Frontal cortex (tissue), 4 donors: ENCODE results near the gene NEURL1B. TPM values are rescaled to one million over a fixed set of nuclear protein-coding genes. Genes with fewer than 3 reads are reported as not detected.
"Not testable (repeated sequence)": the region's sequence is repeated elsewhere in the genome, so short reads cannot be mapped to it uniquely, and the experiment has no call there.

Experiments
- DNase-seq, 2 donors: peaks; one replicate each; pipeline ENCODE4 v3.0.0; 2012; ENCODE audit warnings: low spot score in 2 of 2
- FAIRE-seq: peaks from 2 replicates; lab custom pipeline; 2012; peaks lifted over from hg19 to GRCh38; lab: Jason Lieb, UNC
- total RNA-seq: library from RNA; depleted of rRNA; stranded (reverse); fragments of >200 nt; gene quantifications from one replicate; pipeline ENCODE4 v1.2.3, GENCODE V29; 2014
- donor health status: control.
- donor health status: control.
- donor health status: control.

Gene NEURL1B
- total RNA-seq, 1 donor from 2014 or later = 16.3 TPM

DNA sequence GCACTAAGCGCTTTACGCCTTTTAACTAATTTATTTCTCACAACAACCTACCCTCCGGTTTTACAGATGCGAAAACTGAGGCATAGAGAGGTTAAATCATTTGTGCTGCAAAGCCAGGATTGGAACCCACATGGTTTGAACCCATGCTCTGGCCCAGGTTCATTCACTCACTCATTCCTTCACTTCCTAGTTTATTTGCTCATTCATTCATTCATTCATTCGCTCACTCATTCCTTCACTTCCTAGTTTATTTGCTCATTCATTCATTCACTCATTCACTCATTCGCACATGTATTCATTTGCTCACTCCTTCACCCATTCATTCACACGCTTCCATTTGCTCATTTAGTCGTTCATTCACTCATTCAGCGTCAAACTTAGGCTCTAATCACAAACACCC, 29.4 kb downstream of the NEURL1B start:
- no peak for FAIRE-seq
- DNase-seq = no peak

DNA sequence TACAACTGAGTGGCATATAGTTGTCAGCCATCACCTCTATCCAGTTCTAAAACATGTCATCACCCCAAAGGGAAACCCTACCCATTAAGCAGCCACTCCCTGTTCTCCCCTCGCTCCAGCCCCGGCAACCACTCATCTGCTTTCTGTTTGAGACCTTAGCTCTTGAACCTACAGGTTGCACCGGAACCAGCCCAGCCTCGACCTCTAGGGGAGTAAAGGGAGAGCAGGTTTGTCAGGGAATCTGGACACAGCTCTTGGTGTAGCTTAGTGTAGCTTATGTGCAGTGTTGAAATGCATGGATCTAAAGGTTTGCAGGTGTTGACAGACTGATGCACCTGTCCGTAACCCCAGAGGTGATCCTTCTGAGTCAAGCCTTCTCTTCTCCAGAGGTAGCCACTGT, 30.0 kb downstream of the NEURL1B start:
- FAIRE-seq (no peak), DNase-seq (no peak)

DNA sequence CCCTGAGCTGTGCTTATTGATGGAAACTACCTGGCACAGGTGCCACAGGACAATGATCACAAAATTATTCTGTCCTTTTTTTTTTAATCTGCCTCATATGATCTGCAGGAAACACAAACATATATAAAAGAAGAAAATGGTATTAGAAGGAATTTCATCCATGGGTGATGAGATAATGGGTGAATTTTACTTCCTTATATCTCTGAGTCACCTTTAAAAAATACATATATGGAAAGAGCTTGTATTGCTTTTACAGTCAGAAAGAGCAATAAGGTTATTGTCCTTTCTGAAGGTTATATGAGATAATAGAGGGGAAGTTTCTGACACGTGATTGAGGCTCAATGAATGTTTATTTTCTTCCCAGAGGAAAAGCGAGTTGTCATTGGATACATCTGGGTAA, 31.6 kb downstream of the NEURL1B start:
- DNase-seq (no peak), FAIRE-seq (no peak)

DNA sequence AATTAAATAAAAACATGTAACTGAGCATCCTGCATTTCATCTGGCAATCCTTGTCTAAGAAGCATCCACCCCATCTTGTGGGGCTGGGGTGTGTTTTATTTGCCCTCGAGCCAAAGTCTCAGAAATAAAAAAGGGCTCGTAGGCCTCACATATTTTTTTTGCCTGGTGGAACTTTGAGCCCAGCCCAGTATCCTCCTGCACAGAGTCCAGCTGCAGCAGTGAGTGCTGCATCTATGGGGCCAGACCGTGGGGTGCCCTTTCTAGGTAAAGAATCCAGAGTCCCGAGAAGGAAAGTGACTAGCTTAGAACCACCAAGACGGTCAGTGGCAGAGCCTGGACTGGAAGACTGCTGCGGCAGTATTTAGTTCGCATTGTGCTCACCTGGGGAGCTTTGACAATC, 33.1 kb downstream of the NEURL1B start:
- FAIRE-seq = no peak
- DNase-seq = no peak

DNA sequence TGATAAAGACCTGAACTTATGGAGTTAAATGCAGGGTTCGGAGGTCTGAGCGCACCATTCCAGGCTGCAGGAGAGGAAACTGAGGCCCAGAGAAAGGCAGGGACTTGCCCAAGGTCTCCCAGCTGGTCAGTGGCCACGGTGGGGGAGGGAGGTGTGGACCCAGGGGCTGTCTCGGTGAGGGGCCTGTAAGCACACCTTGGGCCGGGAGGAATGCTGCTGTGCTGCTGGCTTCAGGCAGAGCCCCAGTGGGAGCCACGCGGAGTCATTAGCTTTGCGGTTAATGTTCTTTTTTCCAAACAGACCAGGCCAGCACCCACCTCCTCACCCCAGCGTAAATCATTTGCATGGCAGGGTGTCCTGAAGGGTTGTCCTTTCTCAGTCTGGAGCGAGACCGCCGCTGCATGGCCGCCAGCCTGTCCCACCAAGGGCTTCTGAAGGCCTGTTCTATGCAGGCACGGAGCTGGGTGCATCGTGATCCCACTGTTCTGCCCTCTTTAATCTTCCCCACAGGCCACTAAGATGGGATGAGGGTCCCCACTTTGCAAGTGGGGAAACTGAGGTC, 35.9 kb downstream of the NEURL1B start:
- DNase-seq = no peak
- FAIRE-seq = no peak

DNA sequence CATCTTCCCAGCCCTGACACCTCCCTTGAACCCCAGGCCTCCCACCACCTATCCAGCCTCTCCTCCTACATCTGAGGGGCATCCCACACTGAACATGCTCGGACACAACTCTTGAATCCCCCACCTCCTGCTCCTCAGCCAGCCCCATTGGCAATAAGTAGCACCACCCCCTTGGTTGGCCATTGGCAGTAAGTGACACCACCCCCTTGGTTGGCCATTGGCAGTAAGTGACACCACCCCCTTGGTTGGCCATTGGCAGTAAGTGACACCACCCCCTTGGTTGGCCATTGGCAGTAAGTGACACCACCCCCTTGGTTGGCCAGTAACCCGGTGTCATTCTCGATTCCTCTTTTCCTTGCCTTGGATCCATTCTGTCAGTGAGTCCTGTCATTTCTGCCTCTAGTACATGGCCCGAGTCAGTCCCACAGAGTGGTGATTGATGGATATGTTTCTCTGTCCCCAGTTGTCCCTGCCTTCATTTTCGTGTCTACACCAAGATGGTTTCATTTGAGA, 37.4 kb downstream of the NEURL1B start:
- not testable (repeated sequence) for DNase-seq, FAIRE-seq

DNA sequence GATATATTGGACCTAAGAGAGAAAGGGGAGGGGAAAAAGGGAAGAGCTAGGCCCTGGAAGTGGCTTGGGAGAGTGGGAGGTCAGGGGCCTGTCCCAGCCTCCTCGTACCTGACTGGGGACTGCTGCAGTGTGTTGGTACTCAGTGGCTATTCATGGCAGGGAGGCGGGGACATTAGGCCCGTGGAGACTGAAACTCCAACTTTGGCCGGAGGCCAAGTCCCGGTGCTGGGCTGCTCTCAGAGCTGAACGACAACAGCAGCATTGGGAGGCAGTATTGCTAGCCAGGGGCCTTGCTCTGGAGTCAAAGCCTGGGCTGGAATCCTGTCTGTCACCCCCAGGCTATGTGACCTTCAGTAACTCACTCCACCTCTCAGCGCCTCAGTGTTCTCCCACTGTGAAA, 37.8 kb downstream of the NEURL1B start:
- FAIRE-seq = no peak
- peak; percentile 67 to 74 for DNase-seq

DNA sequence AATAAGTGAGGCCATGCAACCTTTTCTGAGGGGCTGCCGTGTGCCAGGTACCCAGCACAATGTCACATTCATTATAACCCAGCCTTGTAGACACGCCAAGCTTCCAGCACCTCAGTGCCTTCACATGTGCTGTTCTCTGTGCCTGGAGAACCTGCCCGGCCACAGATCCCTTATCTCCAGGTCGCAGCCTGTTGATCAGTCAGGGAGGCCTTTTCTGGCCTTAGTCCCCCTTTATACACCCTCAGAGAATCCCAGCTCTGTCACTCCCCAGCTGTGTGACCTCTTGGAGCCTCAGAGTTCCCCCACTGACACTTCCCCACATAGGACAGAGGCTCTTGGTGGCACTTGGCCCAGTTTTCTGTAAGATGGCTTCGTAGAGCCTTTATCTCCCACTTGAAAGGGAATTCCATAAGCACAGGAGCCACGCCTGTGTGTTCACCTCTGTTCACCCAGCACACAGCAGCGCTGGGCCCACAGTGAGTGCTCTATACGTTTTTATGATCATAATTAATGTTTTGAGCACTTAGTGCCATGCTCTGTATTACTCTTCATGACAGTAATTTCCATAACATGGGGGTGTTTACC, 38.7 kb downstream of the NEURL1B start:
- no peak for DNase-seq
- FAIRE-seq = no peak

DNA sequence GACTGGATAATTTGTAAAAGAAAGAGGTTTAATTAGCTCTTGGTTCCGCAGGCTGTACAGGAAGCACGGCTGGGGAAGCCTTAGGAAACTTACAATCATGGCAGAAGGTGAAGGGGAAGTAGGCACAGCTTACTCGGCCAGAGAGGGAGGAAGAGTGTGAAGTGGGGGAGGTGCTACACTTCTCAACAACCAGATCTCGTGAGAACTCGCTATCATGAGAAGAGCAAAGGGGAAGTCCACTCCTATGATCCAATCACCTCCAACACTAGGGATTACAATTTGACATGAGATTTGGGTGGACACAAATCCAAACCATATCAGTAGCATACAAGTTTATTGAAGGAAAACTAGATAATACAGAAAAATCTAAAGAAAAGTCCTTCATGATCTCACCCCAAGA, 39.9 kb downstream of the NEURL1B start:
- DNase-seq (no peak), FAIRE-seq (no peak)

DNA sequence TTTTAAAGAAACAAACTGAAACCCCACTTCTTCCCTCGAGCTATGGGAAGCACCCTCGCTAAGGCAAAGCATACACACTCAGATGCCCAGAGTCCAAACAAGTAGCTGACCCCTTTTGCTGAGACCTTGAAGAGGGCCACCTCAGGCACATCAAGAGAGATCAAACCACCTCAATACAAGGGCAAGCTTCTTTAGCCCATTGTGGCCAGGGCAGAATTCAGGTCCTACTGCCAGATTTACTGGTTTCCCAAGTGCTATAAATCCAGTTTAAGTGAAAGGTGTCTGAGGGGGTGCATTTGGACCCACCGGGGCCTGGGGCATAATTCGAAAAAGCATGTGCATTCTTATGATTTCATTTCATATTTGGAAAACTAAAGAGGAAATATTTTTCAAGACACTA, 40.4 kb downstream of the NEURL1B start:
- FAIRE-seq (no peak), DNase-seq (no peak)

DNA sequence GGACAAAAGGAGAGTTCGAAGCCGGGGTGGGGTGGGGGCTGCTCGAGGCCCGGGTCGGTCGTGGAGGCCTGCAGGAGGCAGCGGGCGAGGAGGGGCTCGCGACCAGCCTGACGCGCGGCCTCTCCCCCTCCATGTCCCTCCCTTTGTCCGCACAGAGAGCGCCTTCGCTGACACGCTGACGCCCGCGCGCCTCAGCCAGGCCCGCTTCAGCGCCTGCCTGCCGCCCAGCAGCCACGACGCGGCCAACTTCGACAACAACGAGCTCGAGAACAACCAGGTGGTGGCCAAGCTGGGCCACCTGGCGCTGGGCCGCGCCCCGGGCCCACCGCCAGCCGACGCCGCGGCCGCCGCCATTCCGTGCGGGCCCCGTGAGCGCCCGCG, 42.2 kb downstream of the NEURL1B start:
- no peak for FAIRE-seq
- no peak for DNase-seq

DNA sequence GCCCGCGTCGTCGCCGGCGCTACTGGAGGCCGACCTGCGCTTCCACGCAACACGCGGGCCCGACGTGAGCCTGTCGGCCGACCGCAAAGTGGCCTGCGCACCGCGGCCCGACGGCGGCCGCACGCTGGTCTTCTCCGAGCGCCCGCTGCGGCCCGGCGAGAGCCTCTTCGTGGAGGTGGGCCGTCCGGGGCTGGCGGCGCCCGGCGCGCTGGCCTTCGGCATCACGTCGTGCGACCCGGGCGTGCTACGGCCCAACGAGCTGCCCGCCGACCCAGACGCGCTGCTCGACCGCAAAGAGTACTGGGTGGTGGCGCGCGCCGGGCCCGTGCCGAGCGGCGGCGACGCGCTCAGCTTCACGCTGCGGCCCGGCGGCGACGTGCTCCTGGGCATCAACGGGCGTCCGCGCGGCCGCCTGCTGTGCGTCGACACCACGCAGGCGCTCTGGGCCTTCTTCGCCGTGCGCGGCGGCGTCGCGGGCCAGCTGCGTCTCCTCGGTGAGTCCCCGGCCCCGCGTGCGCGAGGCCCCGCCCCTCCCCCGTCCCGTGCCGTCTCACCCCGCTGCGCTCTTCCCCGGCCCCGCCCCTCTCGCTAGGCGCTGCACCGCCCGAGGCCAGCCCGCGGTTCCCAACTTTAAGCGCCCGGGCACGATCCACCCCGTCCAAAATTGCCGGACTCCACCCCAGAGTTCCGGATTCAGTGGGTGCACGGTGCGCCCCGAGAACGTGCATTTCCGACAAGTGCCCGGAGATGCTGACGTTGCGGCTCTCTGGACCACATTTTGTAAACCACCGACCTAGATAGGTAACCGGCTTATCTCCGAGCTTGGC, 42.8 kb downstream of the NEURL1B start:
- FAIRE-seq (no peak), DNase-seq (peak in 1 of 2 donors; percentile 46)

DNA sequence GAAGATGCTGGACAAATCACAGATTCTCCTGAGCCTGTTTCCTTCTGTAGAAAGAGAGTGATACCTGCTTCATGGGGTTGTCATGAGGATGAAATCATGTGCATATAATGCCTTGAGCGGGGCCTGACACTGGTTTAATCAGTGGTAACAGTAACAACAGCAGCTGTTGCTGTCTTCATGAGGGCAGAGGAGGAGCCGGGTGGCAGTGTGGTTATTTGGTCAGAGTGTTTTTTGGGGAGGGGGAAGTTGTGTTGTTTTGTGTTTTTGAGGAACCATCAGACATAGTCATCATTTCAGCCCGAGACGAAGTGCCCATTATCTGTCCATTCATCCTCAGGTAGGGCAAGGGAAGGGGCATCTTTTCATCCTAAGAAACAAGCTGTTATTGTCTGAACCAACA, 44.0 kb downstream of the NEURL1B start:
- no peak for FAIRE-seq

DNA sequence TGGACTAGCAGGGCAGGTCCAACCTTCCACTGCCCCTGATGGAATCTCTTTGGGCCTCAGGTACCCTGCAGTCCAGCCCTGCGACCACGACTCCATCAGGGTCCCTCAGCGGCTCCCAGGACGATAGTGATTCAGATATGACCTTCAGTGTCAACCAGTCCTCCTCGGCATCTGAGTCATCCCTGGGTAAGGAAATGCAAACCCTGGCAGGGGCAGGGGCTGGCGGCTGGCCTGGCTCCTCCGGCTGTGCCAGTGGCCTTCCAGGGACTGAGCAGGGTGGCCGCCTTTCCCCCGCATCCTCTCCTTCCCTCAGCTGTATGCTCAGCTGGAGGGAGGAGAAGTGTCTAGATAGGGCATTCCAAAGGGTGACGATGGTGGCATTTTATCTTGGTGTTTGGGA, 45.0 kb downstream of the NEURL1B start:
- no peak for FAIRE-seq
- no peak for DNase-seq

More for the DNA sequence above, 44.0 kb downstream of the NEURL1B start:
- no peak for DNase-seq

DNA sequence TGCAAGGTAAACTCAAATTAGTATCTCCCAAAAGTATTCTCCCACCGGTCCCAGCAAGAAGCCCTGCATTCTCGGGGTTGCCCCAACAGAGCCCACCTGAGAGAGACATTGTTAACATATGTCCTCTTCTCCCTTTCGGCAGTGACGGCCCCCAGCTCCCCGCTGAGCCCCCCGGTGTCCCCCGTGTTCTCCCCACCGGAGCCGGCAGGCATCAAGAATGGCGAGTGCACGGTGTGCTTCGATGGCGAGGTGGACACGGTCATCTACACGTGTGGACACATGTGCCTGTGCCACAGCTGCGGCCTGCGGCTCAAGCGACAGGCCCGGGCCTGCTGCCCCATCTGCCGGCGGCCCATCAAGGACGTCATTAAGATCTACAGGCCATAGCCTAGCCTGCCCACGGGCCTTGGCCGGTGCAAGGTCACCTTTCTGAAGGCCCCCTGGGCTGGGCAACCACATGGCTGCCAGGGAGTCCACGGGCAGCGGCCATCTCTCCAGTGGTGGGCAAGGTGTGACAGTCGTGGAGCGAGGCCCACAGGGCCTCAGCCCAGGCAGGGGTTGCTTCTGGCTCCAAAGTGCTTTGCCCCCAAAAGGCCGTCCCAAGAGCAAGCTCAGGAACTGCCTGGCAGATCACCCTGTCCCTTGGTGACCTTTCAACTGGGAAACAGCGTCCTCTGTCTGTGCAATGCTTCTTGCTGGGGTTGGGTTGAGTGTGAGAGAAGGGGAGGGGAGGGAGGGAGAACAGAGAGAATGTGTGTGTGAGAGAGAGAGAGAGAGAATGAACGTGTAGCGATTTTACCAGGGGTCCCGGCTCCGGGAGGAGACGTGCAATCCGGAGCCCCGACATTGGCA, 45.7 kb downstream of the NEURL1B start:
- FAIRE-seq (no peak), DNase-seq (no peak)

DNA sequence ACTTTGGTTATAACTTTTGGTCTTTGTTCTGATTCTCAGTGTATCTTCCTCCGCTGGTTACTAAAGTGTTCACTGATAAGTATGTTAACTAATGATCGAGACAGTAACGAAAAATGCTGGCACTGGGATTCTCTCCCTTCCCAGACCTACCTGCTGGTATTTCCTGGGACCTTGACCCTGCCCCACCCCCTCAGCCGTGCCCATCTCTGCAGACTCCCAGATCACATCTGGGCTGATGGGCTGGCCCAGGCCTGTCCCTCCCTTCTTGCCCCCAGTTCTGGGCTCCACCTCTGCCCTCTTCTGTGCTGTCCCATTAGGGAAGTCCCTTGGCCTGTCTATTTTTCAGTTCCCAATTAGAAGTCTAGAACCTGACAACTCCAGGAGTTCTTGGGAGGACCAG, 46.9 kb downstream of the NEURL1B start:
- peak in 1 of 2 donors; percentile 7 for DNase-seq
- FAIRE-seq = no peak

DNA sequence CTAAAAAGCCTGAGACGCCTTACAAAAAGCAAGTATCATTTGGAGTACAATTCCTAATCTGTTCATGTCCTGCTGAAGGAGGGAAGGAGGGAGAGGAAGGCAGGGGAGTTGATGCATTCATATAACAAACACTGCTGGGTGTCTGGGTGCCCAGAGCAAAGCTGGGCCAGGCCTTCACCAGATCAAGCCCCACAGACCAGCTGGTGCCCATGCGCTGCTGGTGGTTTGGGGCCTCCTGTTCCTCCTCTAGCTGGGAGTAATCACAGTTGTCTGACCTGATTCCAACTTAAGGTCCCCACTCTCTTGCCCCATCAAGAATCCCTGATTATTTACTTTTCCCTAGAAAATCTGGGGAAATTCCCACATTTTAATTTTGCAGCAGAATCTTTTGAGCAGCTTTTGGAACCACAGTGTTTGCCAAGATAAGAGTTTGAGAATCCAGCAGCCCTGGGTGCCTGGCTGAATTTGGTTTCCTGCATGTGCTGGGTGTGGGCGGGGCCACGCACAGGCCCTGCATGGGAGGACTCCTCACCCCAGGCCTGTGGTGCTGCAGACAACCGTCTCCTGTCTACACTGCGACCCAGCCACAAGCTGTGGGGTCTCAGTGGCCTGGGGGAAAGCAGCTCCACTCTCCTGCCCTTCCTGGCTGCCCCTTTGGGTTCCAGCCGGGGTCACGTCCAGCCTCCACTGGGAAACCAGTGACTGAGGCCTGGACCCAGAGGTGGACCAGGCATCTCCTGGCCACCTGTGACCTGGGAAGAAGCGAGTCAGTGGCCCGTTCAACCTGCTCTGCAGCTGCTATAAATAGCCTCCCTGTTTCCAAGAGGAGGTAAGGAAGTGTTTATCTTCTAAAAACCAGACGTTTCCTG, 47.5 kb downstream of the NEURL1B start:
- peak in 1 of 2 donors; percentile 7 for DNase-seq
- no peak for FAIRE-seq

DNA sequence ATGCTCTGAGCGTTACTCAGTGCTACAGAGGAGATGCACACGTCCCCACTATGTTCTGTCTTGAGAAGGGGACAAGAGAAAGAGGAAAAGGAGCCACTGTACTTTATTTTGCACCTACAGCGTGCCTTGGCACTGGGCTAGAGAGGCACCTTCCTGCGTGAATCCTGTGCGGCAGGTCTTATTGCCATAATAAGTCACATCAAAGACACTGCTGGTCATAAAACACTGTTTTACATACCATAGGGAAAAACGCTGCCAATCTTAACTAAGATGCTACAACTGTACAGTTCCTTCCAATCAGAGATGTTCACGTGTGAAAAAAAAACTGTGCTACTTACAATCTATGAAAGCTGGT, 48.1 kb downstream of the NEURL1B start:
- FAIRE-seq = no peak
- DNase-seq = peak in 1 of 2 donors; percentile 12

DNA sequence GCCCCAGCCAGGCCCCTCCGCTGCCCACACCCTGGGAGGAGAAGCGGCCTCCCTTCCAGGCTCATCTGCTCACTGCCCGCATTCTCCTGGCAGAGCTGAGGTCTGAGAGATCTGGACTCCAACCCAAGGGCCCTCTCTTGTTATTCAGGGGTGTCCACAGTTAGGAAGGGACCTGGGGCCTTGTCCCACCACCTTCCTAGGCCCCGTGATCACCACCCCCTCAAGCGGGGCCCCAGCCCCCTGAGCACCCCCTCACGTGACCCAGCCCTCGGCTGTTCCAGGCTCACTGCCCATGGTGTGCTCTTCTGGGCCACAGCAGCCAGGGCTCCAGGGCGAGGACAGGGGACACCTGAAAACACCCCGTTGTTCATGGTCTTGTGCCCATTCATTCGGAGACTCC, 48.7 kb downstream of the NEURL1B start:
- FAIRE-seq (no peak), DNase-seq (no peak)
